ENCODE results near the gene ARFGAP3. TPM values are rescaled to one million over a fixed set of nuclear protein-coding genes. Genes with fewer than 3 reads are reported as not detected.
A peak's percentile ranks its signal among the peaks of the same experiment; 100 is the strongest.

Gene ARFGAP3
- polyA plus RNA-seq, 4 donors = 44.3 to 55.1 (median 49.7) TPM

- no peak for DNase-seq (ENCODE audit: low read depth in 4 of 4, low spot score in 2 of 4)
These were observed 31.3 kb downstream of the ARFGAP3 start for GRCh38 chr22:42825796-42826195.

DNA sequence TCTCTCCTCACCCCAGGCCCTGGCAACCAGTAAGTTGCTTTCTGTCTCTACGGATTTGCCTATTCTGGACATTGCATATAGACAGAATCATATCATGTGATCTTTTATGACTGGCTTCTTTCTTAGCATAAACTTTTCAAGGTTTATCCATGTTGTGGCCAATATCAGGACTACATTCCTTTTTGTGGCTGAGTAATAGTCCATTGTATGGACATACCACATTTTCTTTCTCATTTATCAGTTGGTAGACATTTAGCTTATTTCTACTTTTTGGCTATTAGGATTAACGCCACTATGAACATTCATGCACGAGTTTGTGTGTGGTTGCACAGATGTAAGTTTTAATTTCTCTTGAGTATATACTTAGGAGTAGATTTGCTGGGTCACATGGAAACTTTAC lies 35.7 kb downstream of the ARFGAP3 start:
- DNase-seq (ENCODE audit: low read depth in 4 of 4, low spot score in 2 of 4) = no peak

DNA sequence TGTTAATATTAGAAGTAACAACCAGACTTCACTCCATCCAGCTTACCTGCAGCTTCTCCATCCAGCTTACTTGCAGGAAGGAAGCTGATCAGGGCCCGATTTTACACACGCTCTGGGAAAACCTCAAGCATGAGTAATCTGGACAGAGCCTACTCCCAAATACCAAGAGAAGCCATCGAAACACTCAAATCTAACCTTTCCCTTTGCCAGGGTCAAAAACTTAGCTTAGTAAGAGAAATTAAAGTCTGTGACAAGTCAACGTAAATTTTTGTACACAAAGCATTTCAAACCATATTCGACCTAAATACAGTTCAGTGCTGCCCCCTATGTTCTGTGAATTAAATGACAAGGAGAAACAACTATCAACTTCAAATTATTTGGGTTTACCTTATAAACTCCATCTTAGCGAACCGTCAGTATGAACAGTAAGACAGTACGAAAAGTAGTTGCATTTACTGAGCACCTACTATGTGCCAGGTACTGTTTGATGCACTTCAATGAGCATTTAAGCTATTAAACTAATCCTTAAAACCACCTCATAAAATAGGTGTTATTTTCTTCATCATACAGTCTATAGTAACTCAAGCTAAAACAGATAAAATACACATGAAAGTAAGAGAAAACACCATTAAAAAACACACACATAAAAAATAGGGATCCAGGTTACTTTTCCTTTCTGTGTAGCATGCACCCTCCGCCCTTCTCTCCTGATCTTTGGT lies 36.9 kb downstream of the ARFGAP3 start:
- peak in 3 of 4 donors; percentile 31 to 54 (median 34) for DNase-seq (ENCODE audit: low read depth in 4 of 4, low spot score in 2 of 4)

GRCh38 chr22:42819412-42820044 lies 37.5 kb downstream of the ARFGAP3 start:
- no peak for DNase-seq (ENCODE audit: low read depth in 4 of 4, low spot score in 2 of 4)

DNA sequence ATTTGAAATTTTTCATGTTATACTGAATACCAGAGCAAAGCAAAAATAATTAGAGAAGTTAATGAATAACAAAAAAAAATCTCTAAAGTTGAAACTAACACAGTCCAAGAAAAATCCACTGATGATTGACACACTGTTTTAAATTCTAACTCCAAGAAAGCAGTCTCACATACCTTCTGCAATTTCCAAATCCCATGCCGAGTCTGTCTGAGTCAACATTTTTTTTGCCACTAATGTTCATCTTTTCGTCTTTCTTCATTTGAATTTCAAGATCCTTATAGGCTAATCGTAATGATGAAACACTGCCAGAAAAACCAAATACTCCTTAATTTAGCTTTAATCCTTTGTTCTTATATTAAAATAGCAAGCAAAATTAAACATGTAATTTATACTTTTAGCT lies 39.5 kb downstream of the ARFGAP3 start:
- no peak for DNase-seq (ENCODE audit: low read depth in 4 of 4, low spot score in 2 of 4)

- DNase-seq (ENCODE audit: low read depth in 4 of 4, low spot score in 2 of 4) = no peak
These were observed 40.7 kb downstream of the ARFGAP3 start for GRCh38 chr22:42816336-42816735.

DNA sequence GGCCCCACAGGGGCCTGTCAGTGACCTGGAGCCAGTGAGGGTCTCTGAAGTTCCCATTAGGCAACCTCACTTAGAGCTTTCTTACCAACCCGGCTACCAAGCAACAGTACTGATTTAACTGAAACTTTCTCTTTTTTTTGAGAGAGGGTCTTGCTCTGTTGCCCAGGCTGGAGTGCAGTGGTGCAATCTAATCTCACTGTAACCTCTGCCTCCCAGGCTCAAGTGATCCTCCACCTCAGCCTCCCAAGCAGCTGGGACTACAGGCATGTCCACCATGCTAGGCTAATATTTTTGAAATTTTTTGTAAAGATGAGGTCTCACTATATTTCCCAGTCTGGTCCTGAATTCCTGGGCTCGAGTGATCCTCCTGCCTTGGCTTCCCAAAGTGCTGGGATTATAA lies 42.5 kb downstream of the ARFGAP3 start:
- DNase-seq (ENCODE audit: low read depth in 4 of 4, low spot score in 2 of 4) = no peak

DNA sequence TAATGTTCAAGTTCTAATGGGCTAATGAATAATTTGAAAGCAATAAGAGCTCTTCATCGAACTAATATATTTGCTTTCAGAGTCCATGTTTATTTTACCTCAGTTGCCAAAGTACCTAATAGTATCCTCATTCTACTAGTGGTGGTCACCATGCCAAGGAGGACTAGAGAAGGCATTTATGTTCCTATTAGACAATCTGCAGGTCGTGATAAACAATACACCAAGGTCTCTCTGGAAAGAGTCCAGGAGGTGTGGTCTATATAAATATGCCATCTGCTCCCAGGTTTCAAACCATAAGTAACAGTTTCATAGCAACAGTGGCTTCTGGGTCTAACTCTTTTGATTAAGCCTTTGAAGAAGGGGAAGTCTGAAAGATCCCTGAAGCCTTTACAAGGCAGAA lies 42.9 kb downstream of the ARFGAP3 start:
- no peak for DNase-seq (ENCODE audit: low read depth in 4 of 4, low spot score in 2 of 4)

GRCh38 chr22:42813501-42813900 lies 43.6 kb downstream of the ARFGAP3 start:
- no peak for DNase-seq (ENCODE audit: low read depth in 4 of 4, low spot score in 2 of 4)

GRCh38 chr22:42811459-42811858 lies 45.6 kb downstream of the ARFGAP3 start:
- DNase-seq (ENCODE audit: low read depth in 4 of 4, low spot score in 2 of 4) = peak in 1 of 4 donors; percentile 32

- DNase-seq (ENCODE audit: low read depth in 4 of 4, low spot score in 2 of 4) = no peak
These were observed 48.6 kb downstream of the ARFGAP3 start for GRCh38 chr22:42808521-42808920.

GRCh38 chr22:42807185-42807584 lies 49.9 kb downstream of the ARFGAP3 start:
- DNase-seq (ENCODE audit: low read depth in 4 of 4, low spot score in 2 of 4) = no peak

DNA sequence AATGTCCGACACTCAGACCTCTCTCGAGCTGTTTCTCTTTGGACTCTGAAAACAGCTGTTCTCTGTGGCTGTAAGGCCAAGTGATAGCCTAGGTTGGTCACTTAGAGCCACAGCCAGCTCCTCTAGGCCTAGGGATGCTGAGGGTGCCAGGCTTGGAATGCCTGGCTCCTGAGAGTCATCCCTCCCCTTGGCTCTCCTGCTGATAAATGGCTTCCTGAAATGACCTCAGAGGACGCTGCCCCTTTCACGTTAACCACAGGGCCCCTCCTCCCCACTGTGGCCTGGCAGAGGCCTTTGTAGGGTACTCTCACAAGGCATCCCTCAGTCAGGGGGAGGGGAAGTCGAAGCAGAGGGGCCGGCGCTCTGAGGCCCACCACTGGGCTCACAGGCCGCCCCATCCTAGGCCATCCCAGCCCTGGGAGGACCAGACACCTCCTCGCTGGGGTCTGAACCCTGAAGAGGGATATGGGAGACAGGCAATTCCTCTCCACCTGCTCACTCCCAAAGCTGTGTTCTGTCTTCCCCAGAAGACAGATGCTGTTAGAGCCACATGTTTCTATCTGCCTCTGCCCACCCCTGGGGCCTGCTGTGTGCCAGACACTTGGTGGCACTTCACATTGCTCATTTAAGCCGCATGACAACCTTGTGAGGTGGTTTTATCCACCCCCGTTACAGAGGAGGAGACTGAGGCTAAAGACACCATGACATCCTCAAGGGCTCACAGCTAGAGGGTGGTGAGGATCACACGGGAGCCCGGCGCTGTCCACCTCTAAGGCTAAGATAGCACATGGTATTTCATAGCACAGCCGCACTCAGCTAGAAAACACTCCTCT lies 50.9 kb downstream of the ARFGAP3 start:
- DNase-seq (ENCODE audit: low read depth in 4 of 4, low spot score in 2 of 4) = no peak

DNA sequence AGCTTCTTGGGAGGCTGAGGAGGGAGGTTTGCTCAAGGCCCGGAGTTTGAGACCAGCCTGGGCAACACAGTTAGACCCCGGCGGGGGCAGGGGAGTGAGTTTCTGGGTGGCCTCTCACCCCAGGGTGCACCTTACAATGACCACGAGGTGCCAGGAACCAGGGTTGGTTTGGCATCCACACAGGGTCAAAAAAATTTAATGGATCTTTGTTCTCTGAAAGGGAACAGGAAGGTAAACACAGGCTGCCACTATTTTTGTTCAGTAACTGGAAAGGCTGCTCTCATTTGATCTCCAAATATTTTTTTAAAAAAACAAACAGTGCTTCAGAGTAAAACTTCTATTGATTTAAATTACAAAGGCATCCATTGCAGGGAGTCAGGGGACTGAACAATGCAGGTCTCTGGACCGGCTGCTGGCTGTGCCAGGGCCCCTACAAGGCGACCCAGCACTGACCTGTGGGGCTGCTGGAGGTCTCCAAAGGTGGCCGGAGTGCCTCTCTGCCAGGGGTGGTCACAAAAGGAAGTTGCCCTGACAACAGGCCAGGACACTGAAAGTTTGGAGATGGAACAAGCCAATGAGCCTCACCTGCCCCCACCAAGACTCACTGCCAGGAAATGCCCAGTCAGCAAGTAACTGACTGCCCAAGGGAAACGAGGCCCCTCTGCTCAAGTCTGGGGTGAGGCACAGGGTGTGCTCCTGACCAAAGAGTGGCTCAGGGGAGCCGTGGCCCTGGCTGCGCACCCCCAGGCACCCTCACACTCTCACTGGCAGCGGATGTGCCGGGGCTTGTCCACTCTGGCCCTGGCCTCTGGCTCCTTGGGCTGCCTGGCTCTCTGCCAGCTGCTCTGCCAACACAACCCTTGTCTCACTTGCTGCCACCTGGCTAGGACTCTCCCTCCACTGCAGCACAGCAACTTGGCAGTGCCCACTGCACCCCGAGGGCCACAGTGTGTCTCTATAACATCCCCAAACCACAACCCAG lies 51.8 kb downstream of the ARFGAP3 start:
- DNase-seq (ENCODE audit: low read depth in 4 of 4, low spot score in 2 of 4) = no peak

DNA sequence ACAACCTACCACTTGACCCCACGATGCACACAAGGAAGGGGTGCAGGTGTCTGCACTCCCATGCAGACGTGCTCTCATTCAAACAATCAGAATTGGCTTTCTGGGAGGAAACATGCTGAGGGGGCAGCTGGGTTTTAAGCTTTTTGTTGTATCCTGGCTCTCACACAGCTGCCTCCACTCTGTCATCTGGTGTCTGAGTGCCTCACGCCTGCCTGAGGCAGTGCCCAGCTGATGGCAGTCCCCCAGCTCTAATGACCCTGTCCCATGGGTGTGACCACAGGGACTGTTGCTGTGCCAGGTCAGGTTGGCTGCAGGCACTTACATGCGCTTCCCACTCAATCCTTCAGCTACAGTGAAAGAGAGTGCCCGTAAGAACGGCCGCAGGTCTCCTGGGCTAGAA lies 53.7 kb downstream of the ARFGAP3 start:
- DNase-seq (ENCODE audit: low read depth in 4 of 4, low spot score in 2 of 4) = no peak

DNA sequence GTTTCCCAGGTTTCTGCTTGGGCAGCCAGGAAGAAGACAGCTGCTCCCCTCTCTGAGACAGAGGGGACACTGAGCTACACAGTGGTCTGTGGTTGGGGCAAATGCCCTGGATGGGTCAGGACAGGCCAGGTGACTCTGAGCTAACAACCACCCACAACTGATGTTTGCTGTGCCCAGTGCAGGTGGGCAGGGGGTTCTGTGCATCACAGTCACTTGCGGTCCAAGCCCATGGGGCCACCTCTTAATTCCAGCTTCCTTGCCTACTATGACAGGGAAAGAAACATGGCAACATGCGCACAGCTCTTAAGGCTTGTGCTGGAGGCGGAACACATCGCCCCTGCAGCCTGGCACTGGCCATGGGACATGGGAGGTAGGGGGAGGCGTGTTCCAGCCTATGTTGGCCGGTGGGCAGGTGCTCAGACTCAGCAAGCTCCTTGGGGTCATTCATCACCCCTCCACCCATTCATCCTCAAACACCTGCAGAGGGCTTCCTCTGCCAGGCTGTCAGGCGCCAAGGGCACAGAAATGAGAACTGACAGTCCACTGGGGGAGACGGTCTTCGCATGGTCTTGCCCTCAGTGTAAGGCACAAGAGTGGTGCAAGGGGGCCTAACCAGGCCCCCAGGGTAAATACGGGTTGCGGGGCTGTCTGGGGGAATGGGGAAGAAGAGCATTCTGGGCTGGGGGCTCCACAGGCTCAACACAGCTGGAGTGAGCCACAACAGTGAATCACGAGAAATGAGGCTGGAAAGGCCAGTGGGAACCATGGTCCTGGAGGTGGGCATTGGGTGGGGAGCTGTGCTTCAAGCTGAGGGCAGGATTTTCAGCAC lies 55.6 kb downstream of the ARFGAP3 start:
- no peak for DNase-seq (ENCODE audit: low read depth in 4 of 4, low spot score in 2 of 4)

DNA sequence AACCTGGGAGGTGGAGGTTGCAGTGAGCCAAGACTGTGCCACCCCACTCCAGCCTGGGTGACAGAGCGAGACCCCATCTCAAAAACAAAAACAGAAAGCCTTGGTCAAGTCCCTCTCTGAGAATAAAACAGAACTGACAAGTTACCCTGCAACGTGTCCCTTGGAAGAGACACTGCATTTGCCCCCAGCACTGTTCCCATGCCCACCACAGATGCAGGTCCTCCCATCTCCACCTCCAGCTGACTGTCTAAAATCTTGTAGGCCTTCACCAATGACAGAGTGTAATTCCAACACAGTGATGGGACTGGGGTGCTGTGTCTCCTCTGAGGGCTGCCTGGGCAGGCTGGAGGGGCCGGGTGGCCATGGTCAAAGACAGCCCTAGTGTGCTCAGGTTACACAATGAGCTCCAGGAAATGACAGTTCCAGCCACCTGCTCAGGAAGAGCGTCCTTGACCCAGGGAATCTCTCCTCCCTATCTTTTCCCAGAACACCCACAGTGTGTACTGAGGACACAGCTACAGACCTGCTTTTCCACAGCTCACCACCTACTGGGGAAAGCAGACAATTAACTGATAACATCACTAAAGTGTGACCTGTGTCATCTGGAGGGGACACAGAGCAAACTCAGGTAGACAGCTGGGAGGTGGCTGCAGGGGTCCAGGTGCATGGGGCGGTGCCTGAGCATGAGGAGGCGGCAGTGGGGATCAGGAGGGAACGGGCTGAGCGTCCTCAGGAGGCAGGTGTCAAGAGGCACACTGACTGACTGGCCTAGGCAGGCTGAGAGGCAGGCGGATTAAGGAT lies 56.4 kb downstream of the ARFGAP3 start:
- DNase-seq (ENCODE audit: low read depth in 4 of 4, low spot score in 2 of 4) = no peak

All from left renal cortex interstitium (tissue), 4 donors.